ENCODE measurements around the gene SLF2. TPM values are rescaled to one million over a fixed set of nuclear protein-coding genes. Genes with fewer than 3 reads are reported as not detected.

The SLF2 gene
- total RNA-seq, 2 donors from 2014 or later, result 25.3 to 77.8 TPM

DNA sequence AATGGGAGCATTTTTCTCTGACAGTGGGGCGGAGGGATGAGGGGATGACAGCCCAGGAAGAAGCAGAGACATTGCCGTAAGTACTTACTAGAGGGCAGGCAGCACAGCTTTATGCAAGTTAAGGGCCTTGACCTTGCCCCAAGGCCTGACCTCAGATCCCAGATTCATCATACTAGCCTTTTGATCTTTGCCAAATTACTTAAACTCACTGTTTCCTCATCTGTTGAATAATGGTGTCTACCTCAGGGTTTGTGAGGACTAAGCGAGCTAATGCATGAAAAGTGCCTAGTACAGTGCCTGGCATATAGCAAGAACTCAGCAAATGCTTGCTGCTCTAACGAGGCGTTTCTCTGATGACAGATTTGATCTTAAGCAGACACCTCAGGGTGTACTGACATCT, 53.1 kb downstream of the SLF2 start:
- peaks cover 0 to 7% of the 10 kb centered on the region in 2 donors for H3K36me3 ChIP-seq
- no peak for DNase-seq (ENCODE audit: low spot score)
- intact Hi-C loops (cut with DNase I), result no loop called here

DNA sequence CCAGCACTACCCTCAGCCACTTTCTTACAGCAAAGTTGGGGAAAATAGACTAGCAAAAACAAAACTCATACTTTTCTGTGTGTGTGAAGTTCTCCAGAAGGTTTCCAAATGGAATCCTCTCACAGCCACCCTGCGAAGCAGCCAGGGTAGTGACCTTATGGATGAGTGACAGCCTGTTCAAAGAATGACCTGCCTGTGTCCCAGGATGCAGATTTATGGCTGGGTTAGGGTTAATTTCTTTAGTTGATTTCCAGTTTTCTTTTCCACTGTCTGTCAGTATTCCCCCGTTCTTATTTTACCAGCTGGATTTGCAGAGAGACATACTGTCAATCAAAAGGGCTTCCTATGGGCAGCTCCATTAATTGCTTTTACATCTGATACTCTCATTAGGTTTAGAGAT, 54.1 kb downstream of the SLF2 start:
- H3K4me3 ChIP-seq, result no peak overlapping the region
- TF ChIP-seq POLR2AphosphoS5 (IDR thresholded peaks at IDR 0.05) (no peak), POLR2A (IDR thresholded peaks at IDR 0.05) (no peak)
- TF ChIP-seq, protein P1, sequence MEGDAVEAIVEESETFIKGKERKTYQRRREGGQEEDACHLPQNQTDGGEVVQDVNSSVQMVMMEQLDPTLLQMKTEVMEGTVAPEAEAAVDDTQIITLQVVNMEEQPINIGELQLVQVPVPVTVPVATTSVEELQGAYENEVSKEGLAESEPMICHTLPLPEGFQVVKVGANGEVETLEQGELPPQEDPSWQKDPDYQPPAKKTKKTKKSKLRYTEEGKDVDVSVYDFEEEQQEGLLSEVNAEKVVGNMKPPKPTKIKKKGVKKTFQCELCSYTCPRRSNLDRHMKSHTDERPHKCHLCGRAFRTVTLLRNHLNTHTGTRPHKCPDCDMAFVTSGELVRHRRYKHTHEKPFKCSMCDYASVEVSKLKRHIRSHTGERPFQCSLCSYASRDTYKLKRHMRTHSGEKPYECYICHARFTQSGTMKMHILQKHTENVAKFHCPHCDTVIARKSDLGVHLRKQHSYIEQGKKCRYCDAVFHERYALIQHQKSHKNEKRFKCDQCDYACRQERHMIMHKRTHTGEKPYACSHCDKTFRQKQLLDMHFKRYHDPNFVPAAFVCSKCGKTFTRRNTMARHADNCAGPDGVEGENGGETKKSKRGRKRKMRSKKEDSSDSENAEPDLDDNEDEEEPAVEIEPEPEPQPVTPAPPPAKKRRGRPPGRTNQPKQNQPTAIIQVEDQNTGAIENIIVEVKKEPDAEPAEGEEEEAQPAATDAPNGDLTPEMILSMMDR (IDR thresholded peaks at IDR 0.05), result no peak
- peaks cover 13% of the 10 kb centered on the region for H3K4me1 ChIP-seq (replicated peaks)
- intact Hi-C loops (cut with DNase I), result no loop called here
- no peaks in the 10 kb centered on the region for H3K27me3 ChIP-seq (replicated peaks; ENCODE audit: insufficient read depth)
- no peak for DNase-seq (ENCODE audit: low spot score)
- no peaks in the 10 kb centered on the region for H3K9me3 ChIP-seq
- 58% methylated on average over 2 of the region's 2 CpGs for WGBS
- peaks cover 0 to 7% of the 10 kb centered on the region in 2 donors for H3K36me3 ChIP-seq
- H3K27ac ChIP-seq, result peak overlapping the region in 1 of 2 donors; percentile 69

More for the DNA sequence above, 53.1 kb downstream of the SLF2 start:
- Histone ChIP-seq H3K4me1 (replicated peaks) (peaks cover 8% of the 10 kb centered on the region), H3K9me3 (no peaks in the 10 kb centered on the region), H3K27me3 (replicated peaks; ENCODE audit: insufficient read depth) (no peaks in the 10 kb centered on the region), H3K4me3 (no peak overlapping the region), H3K27ac (no peak overlapping the region)
- WGBS, result 68% methylated on average over 5 of the region's 5 CpGs
- no peak for TF ChIP-seq POLR2A (IDR thresholded peaks at IDR 0.05)
- TF ChIP-seq, protein P1 (IDR thresholded peaks at IDR 0.05), result no peak
- no peak for TF ChIP-seq POLR2AphosphoS5 (IDR thresholded peaks at IDR 0.05)

DNA sequence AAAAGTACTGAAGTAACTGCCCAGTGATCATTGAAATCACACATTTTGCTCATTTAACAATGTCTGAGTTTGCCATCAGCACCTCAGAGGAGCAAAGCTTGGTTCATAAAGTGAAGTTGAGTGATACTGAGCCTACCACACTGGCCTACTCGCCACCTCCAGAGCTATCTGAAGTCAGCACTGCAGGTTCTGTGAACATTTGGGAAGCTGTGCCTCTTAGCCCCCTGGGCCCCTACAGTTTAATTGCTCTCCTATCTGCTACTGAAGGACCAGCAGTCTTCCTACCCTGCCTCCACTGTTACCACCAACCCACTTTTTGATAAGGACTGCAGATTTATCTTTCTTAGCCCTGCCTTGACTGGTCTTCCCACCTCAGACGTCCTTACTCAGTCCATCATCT, 54.6 kb downstream of the SLF2 start:
- Histone ChIP-seq H3K27me3 (replicated peaks; ENCODE audit: insufficient read depth) (no peaks in the 10 kb centered on the region), H3K4me1 (replicated peaks) (peaks cover 13% of the 10 kb centered on the region), H3K36me3 (peaks cover 0 to 7% of the 10 kb centered on the region in 2 donors), H3K4me3 (no peak overlapping the region), H3K9me3 (no peaks in the 10 kb centered on the region), H3K27ac (peak overlapping the region in 1 of 2 donors; percentile 69)
- DNase-seq (ENCODE audit: low spot score), result no peak
- TF ChIP-seq, protein P1 (IDR thresholded peaks at IDR 0.05), result no peak
- TF ChIP-seq POLR2AphosphoS5 (IDR thresholded peaks at IDR 0.05) (no peak), POLR2A (IDR thresholded peaks at IDR 0.05) (no peak)
- WGBS, result 86% methylated on average over 2 of the region's 2 CpGs
- intact Hi-C loops (cut with DNase I), result no loop called here

DNA sequence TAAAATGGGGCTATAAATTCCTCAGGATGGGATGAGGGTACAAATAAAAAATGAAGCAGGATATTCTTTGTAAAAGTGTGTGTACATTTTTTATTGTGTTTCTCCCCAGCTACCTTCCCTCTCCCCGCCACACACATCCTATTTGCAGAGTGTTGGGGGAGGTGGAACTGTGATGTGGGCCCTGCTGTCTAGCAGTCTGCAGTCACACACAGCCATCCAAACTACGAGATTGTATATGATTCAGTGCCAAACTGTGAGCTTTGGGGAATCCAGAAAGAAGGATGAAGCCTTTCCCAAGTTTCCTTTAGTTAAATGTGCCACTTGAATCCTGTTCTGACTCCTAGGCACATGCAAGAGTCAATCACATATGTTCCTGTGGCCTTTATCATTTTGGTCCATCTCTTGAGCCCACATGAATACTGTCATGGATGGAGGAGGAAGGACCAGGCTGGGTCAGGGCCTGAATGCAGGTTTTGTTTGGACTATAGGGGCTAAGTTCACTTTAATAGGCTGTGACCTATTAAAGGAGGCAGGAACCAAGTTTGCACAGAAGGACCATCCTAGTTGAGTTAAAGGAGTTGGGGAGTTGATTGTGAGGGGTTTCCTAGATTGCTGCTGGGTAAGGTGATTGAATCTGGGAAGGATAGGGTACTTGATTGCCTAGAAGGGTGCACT, 55.4 kb downstream of the SLF2 start:
- peak; percentile 65 for TF ChIP-seq POLR2AphosphoS5 (IDR thresholded peaks at IDR 0.05)
- TF ChIP-seq, protein P1 (IDR thresholded peaks at IDR 0.05), result no peak
- H3K4me3 ChIP-seq, result peak overlapping the region in 1 of 2 donors; percentile 66
- intact Hi-C loops (cut with DNase I), result no loop called here
- peak overlapping the region; percentile 58 to 69 for H3K27ac ChIP-seq
- H3K4me1 ChIP-seq (replicated peaks), result peaks cover 13% of the 10 kb centered on the region
- H3K27me3 ChIP-seq (replicated peaks; ENCODE audit: insufficient read depth), result no peaks in the 10 kb centered on the region
- H3K36me3 ChIP-seq, result peaks cover 0 to 7% of the 10 kb centered on the region in 2 donors
- H3K9me3 ChIP-seq, result no peaks in the 10 kb centered on the region
- no peak for DNase-seq (ENCODE audit: low spot score)
- WGBS, result 63% methylated on average over 2 of the region's 2 CpGs

DNA sequence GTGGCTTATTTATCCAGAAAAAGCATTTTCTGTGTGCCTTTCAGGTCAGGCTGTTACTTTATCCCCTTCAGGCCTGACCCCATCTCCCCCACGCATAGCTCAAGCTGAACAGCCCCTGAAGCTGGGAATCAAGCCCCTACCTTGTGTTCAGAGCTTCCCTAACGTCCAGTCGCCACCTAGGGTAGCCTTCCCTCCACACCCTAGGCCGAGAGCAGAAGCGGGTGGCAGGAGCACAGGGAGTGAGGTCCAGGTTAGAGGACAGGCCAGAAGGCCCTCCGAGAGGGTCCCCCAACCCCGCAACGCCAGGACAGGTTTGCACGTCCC, 56.1 kb downstream of the SLF2 start:
- peak overlapping the region; percentile 66 to 71 for H3K4me3 ChIP-seq
- WGBS, result 16% methylated on average over 9 of the region's 9 CpGs
- intact Hi-C loops (cut with DNase I), result no loop called here
- TF ChIP-seq POLR2A (IDR thresholded peaks at IDR 0.05) (no peak), POLR2AphosphoS5 (IDR thresholded peaks at IDR 0.05) (no peak)
- TF ChIP-seq, protein P1 (IDR thresholded peaks at IDR 0.05), result no peak
- H3K27me3 ChIP-seq (replicated peaks; ENCODE audit: insufficient read depth), result no peaks in the 10 kb centered on the region
- peaks cover 13% of the 10 kb centered on the region for H3K4me1 ChIP-seq (replicated peaks)
- no peaks in the 10 kb centered on the region for H3K9me3 ChIP-seq
- DNase-seq (ENCODE audit: low spot score), result no peak
- H3K27ac ChIP-seq, result peak overlapping the region; percentile 58 to 69
- peaks cover 0 to 7% of the 10 kb centered on the region in 2 donors for H3K36me3 ChIP-seq

Measured in prostate gland (tissue), 2 donors.